GM19351 (cell line): ENCODE measurements around the gene SOX5.
"Not testable (repeated sequence)": the region's sequence is repeated elsewhere in the genome, so short reads cannot be mapped to it uniquely, and the experiment has no call there.

Experiments used
- ATAC-seq: cut with Tn5 transposase; IDR thresholded peaks from one replicate; pipeline ENCODE4 v1.9.1; 2021; ENCODE audit warnings: mild to moderate bottlenecking, moderate library complexity; ENCODE audit not compliant: unreplicated experiment

SOX5 gene

DNA sequence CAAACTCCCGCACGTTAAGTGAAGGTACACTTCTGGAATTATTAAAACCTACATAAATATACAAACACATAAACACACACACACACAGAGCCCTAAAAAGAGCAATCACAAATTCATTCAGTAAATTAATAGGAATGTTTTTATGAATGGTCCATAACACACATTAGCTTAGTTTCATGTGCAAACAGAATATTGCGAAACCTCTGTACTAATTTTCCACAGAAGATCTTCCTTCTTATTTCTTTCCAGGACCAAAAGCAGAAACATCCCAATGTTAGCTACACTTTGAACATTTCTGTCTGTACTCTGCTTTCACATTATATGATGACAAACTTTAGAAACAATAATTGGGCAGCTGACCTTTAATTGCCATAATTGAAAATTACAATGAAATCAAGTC is 101.6 kb downstream of the SOX5 start:
- ATAC-seq = no peak

DNA sequence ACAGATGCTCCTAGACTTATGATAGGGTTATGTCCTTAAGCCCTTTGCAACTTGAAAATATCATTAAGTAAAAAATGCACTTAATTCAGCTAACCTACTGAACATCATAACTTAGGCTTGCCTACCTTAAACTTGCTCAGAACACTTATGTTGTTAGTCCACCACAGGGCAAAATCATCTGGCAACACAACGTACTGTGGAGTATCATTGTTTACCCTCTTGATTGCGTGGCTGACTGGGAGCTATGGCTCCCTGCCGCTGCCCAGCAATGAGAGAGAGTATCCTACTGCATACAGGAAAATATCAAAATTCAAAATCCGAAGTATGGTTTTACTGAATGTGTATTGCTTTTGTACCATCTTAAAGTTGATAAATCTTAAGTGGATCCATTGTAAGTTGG is 105.5 kb downstream of the SOX5 start:
- no peak for ATAC-seq

DNA sequence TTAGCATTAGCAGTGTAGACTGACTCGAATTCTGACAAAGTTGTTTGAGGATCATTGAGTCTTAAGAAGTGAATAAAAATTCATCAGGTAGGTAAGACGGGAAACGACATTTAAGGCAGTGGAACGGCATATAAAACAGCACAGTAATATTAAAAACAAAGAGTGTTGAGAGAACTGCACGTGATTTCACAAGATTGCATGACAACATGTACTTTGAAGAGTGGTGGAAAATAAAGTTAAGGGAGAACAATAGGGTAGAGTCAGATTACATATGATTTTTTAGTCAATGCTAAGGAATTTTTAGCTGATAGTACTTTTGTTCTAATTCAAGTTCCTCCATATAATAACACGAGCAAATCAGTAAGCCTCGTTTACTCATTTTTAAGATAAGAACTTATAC is 115.4 kb downstream of the SOX5 start:
- ATAC-seq = no peak

DNA sequence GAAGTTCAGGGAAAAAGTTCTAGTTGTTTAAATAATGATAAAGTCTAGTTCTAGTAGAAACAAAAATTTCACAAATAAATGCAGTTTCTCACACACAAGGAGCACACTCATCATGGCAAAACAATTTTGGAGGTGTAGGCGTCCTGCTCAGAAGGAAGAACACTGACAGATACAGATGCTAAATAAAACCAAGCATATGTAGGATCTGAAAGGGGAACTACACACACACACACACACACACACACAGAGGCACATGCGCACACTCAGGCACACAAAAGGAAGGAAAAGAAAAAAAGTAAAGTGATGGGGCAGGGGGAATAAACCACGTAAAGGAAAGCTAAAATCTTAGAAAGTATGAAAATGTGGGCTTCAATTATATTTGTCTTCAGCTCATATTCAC is 117.7 kb downstream of the SOX5 start:
- ATAC-seq = no peak

DNA sequence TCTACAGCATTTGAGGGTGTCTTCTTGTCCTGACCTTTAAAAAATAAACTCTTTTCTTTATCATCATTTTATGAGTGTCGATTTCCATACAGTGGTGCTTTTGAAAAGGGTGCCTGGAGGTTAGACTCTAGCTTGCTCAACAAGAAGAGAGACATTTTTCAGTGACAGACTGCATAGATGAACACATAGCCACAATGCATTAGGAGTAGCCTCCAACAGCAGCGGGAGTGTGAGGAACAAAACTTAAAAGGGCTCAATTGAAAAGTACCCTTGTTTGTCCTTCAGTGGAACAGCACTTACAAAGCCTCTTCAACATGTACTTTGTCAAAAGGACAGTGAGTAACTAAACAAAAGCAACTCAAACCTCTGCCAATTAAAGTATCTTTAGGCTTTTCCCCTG is 119.3 kb downstream of the SOX5 start:
- ATAC-seq = no peak

DNA sequence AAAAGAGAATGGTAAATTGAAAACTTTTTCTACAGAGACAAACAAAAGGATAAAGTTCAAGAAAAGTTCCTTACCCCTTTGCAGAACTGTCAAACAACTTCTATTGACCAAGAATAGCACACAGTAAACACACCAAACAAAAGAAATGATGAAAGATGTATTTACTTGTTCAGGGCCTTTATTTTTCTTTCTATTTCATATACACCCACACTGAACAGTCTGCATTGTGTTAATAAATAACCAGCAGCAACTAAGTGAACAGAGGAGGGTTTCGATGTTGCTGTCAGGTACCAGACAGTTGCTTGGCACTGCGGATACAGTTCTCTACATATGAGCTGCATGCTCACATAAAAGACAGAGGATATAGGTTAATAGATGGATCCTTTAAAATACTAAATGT is 122.1 kb downstream of the SOX5 start:
- no peak for ATAC-seq

DNA sequence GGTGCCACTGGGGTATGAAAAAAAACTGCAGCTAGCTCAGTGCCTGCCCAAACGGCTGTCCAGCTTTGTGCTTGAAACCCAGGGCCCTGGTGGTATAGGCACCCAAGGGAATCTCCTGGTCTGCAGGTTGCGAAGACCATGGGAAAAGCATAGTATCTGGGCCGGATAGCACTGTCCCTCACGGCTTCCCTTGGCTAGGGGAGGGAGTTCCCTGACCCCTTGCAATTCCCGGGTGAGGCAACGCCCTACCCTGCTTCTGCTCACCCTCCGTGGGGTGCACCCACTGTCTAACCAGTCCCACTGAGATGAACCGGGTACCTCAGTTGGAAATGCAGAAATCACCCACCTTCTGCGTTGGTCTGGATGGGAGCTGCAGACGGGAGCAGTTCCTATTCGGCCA is 124.3 kb downstream of the SOX5 start:
- ATAC-seq = not testable (repeated sequence)

DNA sequence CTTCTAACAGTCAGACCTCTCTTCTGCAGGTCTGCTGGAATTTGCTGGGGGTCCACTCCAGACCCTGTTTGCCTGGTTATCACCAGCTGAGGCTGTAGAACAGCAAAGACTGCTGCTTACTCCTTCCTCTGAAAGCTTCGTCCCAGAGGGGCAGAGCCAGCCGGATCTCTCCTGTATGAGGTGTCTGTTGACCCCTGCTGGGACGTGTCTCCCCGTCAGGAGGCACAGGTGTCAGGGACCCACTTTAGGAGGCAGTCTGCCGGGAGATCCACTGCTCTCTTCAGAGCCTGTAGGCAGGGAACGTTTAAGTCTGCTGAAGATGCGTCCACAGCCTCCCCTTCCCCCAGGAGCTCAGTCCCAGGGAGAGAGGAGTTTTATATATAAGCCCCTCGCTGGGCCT is 125.1 kb downstream of the SOX5 start:
- no peak for ATAC-seq

DNA sequence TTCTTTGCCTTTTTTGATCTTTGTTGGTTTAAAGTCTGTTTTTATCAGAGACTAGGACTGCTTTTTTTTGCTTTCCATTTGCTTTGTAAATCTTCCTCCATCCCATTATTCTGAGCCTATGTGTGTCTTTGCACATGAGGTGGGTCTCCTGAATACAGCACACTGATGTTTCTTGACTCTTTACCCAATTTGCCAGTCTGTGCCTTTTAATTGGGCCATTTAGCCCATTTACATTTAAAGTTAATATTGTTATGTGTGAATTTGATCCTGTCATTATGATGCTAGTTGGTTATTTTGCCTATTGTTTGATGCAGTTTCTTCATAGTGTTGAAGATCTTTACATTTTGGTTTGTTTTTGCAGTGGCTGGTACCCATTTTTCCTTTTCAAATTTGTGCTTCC is 126.6 kb downstream of the SOX5 start:
- not testable (repeated sequence) for ATAC-seq

DNA sequence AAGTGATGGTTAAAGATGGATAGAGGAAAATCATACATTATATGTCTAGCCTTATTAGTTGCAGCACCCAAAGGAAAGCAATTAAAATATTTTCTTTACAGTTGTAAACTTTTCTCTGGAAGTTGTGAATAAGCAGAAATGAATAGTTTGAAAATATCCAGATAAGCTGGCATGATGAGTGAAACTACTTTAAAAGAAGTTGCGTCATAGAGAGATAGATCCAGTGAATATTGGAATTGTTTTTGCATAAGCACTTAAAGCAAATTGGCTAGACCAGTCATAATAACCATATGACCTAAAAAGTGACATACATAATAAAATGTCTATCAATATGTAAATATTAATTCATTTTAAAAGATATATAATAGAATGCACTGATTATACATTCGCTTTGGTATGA is 132.1 kb downstream of the SOX5 start:
- no peak for ATAC-seq

DNA sequence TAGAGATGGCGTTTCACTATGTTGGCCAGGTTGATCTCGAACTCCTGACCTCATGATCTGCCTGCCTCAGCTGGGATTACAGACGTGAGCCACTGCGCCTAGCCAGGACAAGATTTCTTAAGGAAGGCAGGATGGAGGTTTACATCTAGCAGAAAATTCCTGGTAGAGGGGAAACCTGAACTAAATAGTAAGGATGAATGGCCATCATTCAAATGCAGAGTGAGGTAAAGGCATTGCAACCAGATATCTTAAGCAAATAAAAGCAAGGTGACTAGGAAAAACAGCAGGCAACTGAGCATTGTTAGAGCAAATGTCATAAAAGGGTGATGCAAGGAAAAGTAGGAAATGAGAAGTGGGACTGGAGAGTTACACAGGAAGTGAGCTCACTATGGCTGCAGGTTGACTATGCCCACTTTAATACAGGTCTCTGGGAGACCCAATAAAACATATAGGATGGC is 133.0 kb downstream of the SOX5 start:
- no peak for ATAC-seq

DNA sequence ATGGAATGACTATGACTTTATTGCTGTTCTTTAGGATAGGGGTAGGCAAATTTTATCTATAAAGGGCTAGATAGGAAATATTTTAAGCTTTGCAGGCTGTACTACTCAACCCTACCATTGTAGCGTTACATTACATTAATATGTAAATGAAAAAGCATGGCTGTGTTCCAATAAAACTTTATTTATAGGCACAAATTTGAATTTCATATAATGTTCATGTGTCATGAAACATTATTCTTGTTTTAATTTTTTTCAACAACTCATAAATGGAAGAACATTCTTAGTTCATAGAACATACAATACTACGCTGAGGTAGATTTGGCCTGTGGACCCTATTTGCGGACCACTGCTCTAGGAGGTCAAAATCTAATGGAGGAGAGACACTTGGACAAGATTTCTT is 133.7 kb downstream of the SOX5 start:
- no peak for ATAC-seq

DNA sequence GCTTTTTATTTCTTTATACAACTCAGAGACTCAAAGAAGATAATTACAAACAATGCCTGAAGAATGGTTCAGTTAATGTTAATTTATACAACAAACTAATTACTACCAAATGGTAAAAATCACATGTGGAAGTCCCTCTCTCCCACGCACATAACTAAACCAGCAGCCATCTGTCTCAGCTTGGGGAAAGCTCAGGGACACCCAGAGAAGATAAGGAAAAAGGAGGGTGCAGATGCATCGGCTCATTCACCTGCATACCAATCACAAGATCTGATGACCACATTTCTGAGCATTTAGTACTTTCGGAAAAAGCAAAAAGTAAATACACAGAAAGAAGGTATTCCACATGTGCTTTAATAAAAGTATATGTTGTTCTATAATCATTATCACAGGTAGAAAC is 136.3 kb downstream of the SOX5 start:
- no peak for ATAC-seq

DNA sequence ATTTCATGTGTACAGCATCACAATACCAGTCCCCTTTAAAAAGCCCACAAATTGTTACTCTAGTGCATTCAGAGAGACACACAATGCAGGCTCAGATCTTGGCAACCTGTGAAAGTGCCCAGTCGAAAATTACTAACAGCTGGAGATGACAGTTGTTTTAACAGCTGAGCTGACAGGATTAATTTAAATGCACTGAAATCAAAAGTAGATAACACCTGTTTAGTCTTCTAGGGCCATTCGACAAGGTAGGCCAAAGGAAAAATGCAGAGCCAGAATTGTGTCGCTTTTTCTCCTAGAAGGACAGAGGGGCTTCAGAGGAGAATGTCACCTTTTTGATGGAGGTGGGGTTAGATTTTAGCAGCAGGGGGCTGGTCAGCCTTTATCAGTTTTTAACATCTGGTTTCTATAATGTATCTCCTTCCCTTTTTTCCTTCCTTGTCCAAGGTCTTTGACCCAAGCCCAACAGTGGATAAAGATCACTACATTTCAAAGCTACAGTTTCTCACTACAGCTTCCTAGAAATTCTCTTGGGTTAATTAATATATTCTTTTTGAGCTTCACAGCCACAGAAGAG is 139.1 kb downstream of the SOX5 start:
- ATAC-seq = no peak

DNA sequence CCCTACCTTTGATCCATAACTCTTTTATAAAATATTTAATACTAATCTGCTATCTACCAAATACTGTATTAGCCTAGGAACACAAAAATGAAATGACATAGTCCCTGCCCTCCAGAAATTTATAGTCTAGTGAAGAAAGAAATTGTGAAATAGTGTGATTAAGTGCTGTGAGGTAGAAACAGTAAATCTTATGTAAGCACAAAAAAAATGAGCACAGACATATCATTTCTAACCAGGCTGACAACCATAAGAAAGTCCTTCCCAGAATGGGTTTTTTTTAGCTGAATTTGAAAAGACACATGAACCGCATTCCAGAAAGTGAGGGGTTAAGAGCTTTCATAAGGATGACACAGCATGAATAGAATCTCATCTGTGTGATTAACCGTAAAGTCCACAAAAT is 145.9 kb downstream of the SOX5 start:
- ATAC-seq = no peak

DNA sequence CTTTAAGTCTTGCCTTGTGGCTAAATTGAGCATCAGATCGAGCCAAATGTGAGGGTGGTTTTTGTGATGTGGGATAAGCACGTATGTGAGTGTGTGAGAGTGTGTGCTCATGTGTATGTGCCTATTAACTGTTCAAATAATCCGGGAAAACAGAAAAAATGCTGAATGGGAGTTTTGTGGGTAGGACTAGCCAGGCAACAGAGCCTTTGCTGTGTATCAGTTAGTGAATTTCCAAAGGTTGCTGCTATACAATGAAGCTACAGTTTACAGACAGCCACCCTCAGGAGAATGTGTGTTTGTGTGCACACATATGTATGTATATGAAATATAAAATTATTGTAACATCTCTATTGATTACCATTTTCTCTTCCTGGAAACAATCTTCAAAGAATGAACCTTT is 154.0 kb downstream of the SOX5 start:
- no peak for ATAC-seq

DNA sequence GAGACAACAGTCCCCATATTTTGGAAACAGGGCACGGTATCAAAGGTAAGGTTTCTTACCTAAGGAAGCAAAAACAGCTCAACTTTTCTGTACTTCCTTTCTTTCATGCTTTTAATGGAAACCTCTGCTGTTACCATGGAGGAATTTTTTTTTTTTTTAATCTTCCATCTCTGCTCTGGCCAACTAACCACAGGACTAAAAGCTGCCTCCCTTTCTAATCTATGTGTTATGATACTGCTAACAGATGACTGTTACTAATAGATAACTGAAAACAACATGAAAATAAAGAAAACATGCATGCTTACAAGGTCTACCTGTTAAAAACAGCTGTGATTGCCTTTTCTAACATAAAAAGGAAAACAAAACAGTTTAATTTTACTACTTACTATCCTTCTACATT is 168.4 kb downstream of the SOX5 start:
- ATAC-seq = no peak

DNA sequence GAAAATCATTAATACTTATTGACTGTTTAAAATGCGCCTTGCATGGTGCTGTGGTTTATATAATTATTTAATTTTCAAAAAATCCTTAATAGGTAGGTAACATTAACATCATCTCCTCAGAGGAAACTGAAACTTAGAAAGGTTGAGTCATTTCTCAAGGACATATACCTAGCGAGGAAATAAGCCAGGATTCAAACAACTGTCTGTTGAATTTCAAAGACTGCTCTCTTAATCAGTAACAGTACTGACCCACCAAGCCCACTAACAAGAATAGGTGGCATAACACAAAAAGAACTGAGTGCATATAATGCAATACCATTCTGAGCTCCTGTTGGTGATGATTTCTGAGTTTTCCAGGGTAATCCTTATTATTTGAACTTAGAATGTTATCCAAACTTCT is 174.3 kb downstream of the SOX5 start:
- ATAC-seq = no peak

DNA sequence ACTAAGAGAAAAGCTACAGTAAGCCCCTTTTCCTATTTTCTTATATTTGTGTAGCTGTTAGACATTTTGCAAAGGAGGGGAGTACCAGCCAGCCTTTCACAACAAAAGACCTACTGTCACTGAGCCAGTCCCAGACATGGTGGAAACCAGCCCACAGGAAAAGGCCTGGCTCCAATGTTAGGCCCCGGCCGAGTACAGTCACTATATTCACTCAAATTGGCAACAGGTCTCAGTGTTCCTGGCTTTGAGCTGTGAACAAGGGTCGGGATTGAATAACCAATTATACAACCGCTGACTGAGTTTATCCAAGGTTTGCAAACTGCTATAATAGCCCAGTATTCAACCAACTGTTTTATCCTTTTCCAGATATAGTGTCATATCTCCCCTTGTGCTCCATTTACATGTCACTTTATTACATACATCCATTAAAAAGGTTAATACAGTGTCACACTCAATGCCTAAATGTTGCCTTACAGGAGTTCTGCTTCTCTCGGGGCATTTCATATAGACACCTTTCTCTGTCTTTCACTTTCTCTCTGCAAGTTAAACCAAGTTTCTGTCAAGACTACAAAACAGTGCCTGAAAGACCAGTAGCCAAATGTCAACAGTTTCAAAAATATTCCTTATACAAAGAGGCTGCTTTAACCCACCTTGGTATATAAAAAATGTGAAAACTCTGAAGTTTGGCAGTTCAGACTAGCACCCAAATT is 178.1 kb downstream of the SOX5 start:
- ATAC-seq = no peak

DNA sequence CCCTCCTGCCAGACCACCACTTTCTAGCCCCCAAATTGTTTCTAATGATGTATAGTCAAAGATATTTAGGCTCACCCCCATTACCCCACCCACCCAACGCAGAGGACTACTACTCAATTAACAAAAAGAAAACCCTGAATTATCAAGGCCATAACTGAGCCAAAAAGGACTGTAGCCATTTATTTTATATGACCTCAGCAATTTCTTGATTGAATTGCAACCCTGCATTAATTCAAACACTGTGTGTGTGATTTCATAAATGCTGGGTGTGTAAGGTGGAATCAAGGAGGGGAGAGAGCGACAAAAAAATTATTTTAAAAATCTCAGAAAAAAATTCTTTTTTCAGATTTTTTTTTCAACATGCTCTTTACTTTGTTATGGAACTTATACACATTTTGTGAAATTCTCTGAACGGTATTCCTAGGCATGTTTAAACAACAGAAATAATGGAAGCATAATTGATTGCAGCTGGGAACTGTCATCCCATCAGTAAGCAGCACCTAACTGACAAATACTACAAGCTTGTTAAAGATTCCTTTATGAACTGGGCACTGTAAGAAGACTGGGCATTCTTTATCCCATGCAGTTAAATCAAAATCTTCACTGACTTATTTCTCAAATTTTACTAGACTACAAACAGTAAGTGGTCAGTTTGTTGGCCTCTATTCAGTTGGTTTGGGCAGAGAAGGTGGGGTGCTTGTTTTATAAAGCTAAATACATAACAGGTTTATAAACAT is 179.1 kb downstream of the SOX5 start:
- ATAC-seq = no peak

DNA sequence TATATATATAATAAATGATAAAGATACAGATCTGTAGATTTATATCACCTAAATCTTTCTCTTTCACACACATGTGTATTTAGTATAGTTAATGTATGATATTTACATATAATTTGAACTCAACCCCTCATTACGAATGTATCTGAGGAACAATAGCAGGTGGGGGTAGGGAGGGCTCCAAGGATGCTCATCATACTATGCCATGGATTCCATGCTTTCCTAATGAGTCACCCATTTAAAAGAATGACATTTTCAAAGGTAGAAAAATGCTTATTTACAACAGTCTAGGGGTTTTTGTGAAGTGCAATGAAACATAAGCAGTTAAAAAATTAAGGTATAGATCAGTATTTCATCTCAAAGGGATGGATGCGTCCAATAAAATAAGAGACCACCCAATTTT is 181.6 kb downstream of the SOX5 start:
- ATAC-seq = no peak

DNA sequence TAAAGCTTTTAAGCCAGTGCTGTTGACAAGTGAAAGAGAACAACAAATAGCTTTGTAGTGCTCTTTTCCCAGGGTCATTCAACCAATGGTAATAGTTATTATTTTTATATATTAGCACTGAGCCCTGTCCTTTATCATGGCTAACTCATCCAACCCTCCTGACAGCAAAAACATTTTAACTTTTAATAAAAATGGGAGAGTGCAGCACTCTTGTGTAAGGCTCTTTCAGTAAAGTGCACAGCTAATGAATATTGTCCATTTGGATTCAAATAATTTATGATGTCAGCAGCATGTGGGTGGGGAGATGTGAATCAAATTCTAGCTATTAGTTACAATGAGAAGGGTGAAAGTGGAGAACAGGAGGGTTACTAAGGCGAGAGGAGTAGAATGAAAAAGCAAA is 185.7 kb downstream of the SOX5 start:
- no peak for ATAC-seq
